Suprapubic skin (tissue), 3 donors: ENCODE results near the gene CACNB3.

ENCODE experiments used
- CTCF ChIP-seq, 2 donors: fragments of 200-600 bp in 1 of 2; fragments of 450-650 bp in 1 of 2; sonication (generic) in 1 of 2; IDR thresholded peaks; one replicate each; pipeline ENCODE4 v1.5.1; 2016 to 2019; ENCODE audit warnings: antibody characterized with exemption in 2 of 2, mild to moderate bottlenecking in 1 of 2, moderate library complexity in 1 of 2
- EP300 ChIP-seq: sonication (generic); formaldehyde crosslinking; IDR thresholded peaks from one replicate; pipeline ENCODE4 v1.6.1; 2017; ENCODE audit warnings: antibody characterized with exemption
- POLR2A ChIP-seq, 2 donors: fragments of 450-650 bp; IDR thresholded peaks; one replicate each; pipeline ENCODE4 v1.6.1; 2017; ENCODE audit warnings: antibody characterized with exemption in 2 of 2, mild to moderate bottlenecking in 2 of 2, moderate library complexity in 2 of 2

DNA sequence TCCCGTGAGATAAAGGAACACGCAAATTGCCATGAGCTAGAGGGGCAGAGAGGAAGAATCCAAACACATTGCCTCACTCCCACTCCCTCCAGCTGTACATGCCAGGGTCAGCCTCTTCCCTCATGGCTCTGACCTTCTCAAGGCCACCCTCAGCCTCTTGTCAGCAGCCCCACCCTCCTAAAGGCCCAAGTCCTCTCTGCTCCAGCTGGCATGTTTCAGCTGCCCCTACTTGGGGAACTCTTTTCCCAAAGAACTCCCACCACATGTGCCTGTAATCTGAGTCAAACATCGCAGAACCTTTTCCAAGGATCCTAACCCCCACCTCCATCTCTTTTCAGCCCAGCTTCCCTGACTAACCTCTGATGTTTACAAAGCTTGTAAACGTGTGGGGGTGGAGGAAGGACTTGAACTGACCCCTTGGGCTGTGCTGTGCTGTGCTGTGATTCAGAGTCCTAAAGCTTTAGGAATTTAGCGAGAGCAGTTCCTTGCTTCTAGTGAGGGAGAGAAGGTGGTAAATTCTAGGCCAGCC is 7.3 kb upstream of the CACNB3 start:
- TF ChIP-seq CTCF (IDR thresholded peaks at IDR 0.05): no peak
- no peak for TF ChIP-seq POLR2A (IDR thresholded peaks at IDR 0.05)
- no peak for TF ChIP-seq EP300
